ENCODE measurements around the gene STK32C. TPM values are rescaled to one million over a fixed set of nuclear protein-coding genes. Genes with fewer than 3 reads are reported as not detected.

Gene STK32C
- total RNA-seq, 1 donor from 2014 or later: 15.7 TPM

DNA sequence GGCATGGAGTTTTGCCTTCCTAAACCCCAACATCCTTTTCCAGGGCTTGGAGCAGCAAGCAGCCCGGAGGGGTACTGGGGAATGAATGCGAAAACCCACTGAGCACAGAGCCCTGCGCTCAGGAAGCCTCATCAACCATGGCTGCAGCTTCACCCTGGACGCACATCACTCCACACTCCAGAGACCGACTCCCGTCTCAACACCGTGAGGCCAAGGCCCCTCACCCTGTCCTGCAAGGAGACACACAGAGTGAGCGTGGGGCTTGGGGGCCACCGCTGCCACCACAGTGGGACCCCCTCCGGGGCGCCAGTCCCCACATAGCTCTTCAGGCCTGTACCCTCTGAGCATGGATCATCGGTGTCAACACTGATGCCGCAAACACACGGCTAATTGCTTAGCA, 79.1 kb downstream of the STK32C start:
- no peak for DNase-seq (ENCODE audit: extremely low spot score, unreplicated experiment)
- Mint-ChIP-seq H3K36me3 (ENCODE audit: unreplicated experiment) (no peaks in the 10 kb centered on the region), H3K27ac (ENCODE audit: unreplicated experiment) (no peak overlapping the region), H3K27me3 (ENCODE audit: unreplicated experiment) (no peaks in the 10 kb centered on the region), H3K4me1 (ENCODE audit: unreplicated experiment) (no peaks in the 10 kb centered on the region), H3K4me3 (ENCODE audit: unreplicated experiment) (no peak overlapping the region), H3K9me3 (ENCODE audit: unreplicated experiment) (no peaks in the 10 kb centered on the region)
- TF ChIP-seq, protein P1, sequence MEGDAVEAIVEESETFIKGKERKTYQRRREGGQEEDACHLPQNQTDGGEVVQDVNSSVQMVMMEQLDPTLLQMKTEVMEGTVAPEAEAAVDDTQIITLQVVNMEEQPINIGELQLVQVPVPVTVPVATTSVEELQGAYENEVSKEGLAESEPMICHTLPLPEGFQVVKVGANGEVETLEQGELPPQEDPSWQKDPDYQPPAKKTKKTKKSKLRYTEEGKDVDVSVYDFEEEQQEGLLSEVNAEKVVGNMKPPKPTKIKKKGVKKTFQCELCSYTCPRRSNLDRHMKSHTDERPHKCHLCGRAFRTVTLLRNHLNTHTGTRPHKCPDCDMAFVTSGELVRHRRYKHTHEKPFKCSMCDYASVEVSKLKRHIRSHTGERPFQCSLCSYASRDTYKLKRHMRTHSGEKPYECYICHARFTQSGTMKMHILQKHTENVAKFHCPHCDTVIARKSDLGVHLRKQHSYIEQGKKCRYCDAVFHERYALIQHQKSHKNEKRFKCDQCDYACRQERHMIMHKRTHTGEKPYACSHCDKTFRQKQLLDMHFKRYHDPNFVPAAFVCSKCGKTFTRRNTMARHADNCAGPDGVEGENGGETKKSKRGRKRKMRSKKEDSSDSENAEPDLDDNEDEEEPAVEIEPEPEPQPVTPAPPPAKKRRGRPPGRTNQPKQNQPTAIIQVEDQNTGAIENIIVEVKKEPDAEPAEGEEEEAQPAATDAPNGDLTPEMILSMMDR (IDR thresholded peaks at IDR 0.05): no peak

DNA sequence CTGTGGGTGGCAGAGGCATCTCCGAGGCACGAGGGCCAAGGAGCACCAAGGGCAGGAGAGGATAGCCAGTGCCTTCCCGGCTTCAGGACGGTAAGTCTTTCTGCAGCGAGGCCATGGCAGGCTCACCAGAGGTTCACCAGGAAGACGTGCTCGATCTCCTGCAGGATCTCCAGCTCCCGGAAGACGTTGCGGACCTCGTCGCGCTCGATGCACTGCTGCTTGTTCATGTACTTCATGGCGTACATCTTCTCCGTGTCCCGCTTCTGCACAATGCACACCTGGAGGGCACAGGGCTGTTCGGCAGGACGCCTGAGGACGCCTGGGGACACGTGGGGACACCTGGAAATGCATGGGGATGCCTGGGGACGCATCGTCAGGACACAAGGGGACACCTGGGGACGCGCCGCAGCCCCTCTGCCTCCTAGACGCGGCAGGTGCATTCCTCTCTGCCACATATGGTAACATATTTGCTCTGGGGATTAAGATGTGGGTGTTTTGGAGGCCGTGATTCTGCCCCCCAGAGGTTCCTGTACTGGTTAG, 79.8 kb downstream of the STK32C start:
- TF ChIP-seq, protein P1 (IDR thresholded peaks at IDR 0.05): no peak
- Mint-ChIP-seq H3K9me3 (ENCODE audit: unreplicated experiment) (no peaks in the 10 kb centered on the region), H3K36me3 (ENCODE audit: unreplicated experiment) (no peaks in the 10 kb centered on the region), H3K27me3 (ENCODE audit: unreplicated experiment) (no peaks in the 10 kb centered on the region), H3K4me3 (ENCODE audit: unreplicated experiment) (no peak overlapping the region), H3K4me1 (ENCODE audit: unreplicated experiment) (no peaks in the 10 kb centered on the region), H3K27ac (ENCODE audit: unreplicated experiment) (no peak overlapping the region)
- DNase-seq (ENCODE audit: extremely low spot score, unreplicated experiment): no peak

DNA sequence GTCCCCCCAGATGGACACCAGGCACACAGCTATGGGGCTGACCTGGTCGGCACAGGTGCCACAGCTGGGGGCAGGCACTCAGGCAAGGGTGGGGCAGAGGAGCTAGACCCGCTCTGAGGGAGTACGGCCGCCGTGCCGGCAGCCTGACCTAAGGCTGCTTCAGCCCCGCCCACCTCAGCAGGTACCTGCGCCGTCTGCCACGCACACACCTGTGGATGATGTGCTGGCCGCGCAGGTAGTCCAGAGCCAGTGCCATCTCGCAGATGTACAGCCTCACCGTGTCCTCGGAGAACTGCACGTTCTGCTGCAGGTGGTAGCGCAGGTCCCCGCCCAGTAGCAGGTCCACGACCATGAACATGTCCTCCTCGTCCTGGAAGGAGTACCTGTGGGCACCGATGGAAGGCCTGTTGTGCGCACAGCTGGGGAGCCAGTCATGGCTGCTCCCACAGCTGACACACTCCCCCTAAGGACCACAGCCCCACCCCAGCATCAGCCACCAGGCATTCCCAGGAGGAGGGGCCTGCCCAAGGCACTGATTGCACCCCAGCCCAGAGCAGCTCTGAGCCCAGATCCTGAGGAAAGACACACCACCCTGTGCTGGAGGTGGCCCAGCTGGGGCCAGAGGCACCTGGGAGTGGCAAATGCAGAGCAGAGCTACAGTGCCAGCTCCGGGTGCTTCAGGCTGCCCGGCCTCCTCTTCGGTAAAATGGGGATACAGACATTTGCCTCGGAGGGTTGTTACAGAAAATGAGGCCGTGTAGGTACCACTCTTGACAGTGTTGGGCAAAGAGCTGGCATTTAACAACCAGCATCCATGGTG, 81.0 kb downstream of the STK32C start:
- no peak overlapping the region for H3K4me3 Mint-ChIP-seq (ENCODE audit: unreplicated experiment)
- H3K27me3 Mint-ChIP-seq (ENCODE audit: unreplicated experiment): no peaks in the 10 kb centered on the region
- H3K9me3 Mint-ChIP-seq (ENCODE audit: unreplicated experiment): no peaks in the 10 kb centered on the region
- no peak for DNase-seq (ENCODE audit: extremely low spot score, unreplicated experiment)
- no peak overlapping the region for H3K27ac Mint-ChIP-seq (ENCODE audit: unreplicated experiment)
- TF ChIP-seq, protein P1 (IDR thresholded peaks at IDR 0.05): no peak
- H3K36me3 Mint-ChIP-seq (ENCODE audit: unreplicated experiment): no peaks in the 10 kb centered on the region
- no peaks in the 10 kb centered on the region for H3K4me1 Mint-ChIP-seq (ENCODE audit: unreplicated experiment)

DNA sequence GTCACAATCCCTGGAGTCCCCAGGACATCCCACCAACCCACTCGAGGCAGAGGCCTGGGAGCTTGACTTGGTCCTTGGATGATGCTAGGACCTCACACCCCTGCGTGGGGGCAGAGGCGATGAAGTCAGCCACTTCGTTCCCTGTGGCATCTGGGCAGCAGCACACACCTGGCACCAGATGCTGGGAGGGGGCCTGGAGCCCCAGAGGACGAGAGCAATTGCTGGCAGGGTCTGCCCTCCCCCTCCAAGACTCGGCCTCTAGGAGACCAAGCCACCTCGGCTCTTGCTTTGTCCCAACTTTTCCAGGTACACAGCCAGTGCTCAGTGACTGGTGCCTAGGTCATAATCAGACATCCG, 81.9 kb downstream of the STK32C start:
- TF ChIP-seq, protein P1 (IDR thresholded peaks at IDR 0.05): no peak
- no peak for DNase-seq (ENCODE audit: extremely low spot score, unreplicated experiment)
- H3K27me3 Mint-ChIP-seq (ENCODE audit: unreplicated experiment): no peaks in the 10 kb centered on the region
- H3K4me1 Mint-ChIP-seq (ENCODE audit: unreplicated experiment): no peaks in the 10 kb centered on the region
- no peaks in the 10 kb centered on the region for H3K9me3 Mint-ChIP-seq (ENCODE audit: unreplicated experiment)
- H3K36me3 Mint-ChIP-seq (ENCODE audit: unreplicated experiment): no peaks in the 10 kb centered on the region
- H3K4me3 Mint-ChIP-seq (ENCODE audit: unreplicated experiment): no peak overlapping the region
- H3K27ac Mint-ChIP-seq (ENCODE audit: unreplicated experiment): no peak overlapping the region

DNA sequence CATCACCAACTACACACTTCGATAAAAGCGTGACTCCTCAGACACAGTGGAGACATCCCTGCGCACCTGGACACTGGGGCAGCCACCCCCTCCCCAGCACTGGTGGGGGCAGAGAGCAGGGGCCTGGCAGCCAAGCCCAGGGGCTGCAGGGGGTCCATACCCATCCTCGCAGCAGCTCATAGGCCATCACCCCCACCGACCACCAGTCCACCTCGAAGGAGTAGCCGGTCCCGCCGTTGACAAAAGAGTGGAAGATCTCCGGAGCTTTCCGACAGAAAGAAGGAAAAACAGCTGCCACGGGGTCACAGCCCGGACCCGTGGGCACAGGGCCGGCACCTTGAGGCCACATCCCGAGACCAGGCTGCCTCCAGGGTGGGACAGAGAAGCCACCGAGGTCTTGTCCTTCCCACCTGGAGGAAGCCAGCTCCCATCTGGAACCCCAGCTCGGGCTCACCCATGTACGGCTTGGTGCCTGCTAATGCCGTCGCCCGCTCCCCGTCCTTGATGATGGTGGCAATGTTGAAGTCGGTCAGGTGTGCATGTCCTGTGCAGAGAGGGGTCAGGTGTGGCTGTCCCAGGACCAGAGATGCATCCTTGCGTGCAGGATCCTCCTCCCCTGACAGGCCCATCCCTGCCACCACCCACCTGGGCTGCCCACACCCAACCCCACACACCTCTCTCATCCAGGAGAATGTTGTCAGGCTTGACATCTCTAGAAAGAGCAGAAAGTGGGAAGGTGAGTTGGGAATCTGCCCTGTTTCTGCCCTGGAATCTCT, 82.5 kb downstream of the STK32C start:
- H3K36me3 Mint-ChIP-seq (ENCODE audit: unreplicated experiment): no peaks in the 10 kb centered on the region

More for the DNA sequence above, 82.5 kb downstream of the STK32C start:
- TF ChIP-seq, protein P1 (IDR thresholded peaks at IDR 0.05): no peak
- Mint-ChIP-seq H3K27me3 (ENCODE audit: unreplicated experiment) (no peaks in the 10 kb centered on the region), H3K4me3 (ENCODE audit: unreplicated experiment) (no peak overlapping the region), H3K27ac (ENCODE audit: unreplicated experiment) (no peak overlapping the region), H3K9me3 (ENCODE audit: unreplicated experiment) (no peaks in the 10 kb centered on the region), H3K4me1 (ENCODE audit: unreplicated experiment) (no peaks in the 10 kb centered on the region)
- no peak for DNase-seq (ENCODE audit: extremely low spot score, unreplicated experiment)
